GM23338 (cell line): Measurements from ENCODE around the gene GHSR. TPM values are rescaled to one million over a fixed set of nuclear protein-coding genes. Genes with fewer than 3 reads are reported as not detected.

Experiments
- ATAC-seq: fragments of 200-7000 bp; cut with Tn5 transposase; 3 replicates; pipeline ENCODE4 v1.9.1; 2020
- DNase-seq: peaks from one replicate; pipeline ENCODE4 v3.0.0-alpha.2; 2015; ENCODE audit warnings: low spot score
- H2AFZ ChIP-seq: fragments of 200-600 bp; sonication (generic); 2 replicates; pipeline ENCODE4 v1.8.0; 2016; ENCODE audit warnings: antibody characterized with exemption, mild to moderate bottlenecking, moderate library complexity
- H3F3A ChIP-seq: fragments of 200-600 bp; sonication (generic); replicated peaks from 2 replicates; pipeline ENCODE4 v1.8.0; 2017; ENCODE audit warnings: antibody characterized with exemption, mixed run types, low read depth
- H3K27ac ChIP-seq: fragments of 200-600 bp; sonication (generic); 2 replicates; pipeline ENCODE4 v1.6.1; 2016; ENCODE audit warnings: low read depth
- H3K27me3 ChIP-seq: fragments of 200-600 bp; sonication (generic); 2 replicates; pipeline ENCODE4 v1.8.0; 2016; ENCODE audit warnings: mild to moderate bottlenecking, mixed run types, moderate library complexity; ENCODE audit not compliant: insufficient read depth
- H3K36me3 ChIP-seq: fragments of 200-600 bp; sonication (generic); 2 replicates; pipeline ENCODE4 v1.8.0; 2016; ENCODE audit warnings: mild to moderate bottlenecking; ENCODE audit not compliant: insufficient read depth
- H3K4me1 ChIP-seq: fragments of 200-600 bp; sonication (generic); 2 replicates; pipeline ENCODE4 v1.8.0; 2016; ENCODE audit warnings: mild to moderate bottlenecking, moderate library complexity; ENCODE audit not compliant: insufficient read depth
- H3K4me2 ChIP-seq: fragments of 200-600 bp; sonication (generic); 2 replicates; pipeline ENCODE4 v1.7.1; 2017; ENCODE audit warnings: mixed run types
- H3K4me3 ChIP-seq: fragments of 200-600 bp; sonication (generic); 2 replicates; pipeline ENCODE4 v1.6.1; 2016; ENCODE audit warnings: mixed run types
- H3K79me2 ChIP-seq: fragments of 200-600 bp; sonication (generic); replicated peaks from 2 replicates; pipeline ENCODE4 v1.8.0; 2017; ENCODE audit warnings: mild to moderate bottlenecking; ENCODE audit not compliant: insufficient read depth
- H3K9me2 ChIP-seq: fragments of 200-600 bp; sonication (generic); 2 replicates; pipeline ENCODE4 v1.8.0; 2017; ENCODE audit not compliant: insufficient read depth
- H4K20me1 ChIP-seq: fragments of 200-600 bp; sonication (generic); replicated peaks from 2 replicates; pipeline ENCODE4 v1.8.0; 2017; ENCODE audit warnings: mild to moderate bottlenecking; ENCODE audit not compliant: insufficient read depth
- H3K27ac Mint-ChIP-seq: 2 replicates; pipeline ENCODE4 v1.8.0; 2020; ENCODE audit warnings: inconsistent platforms, mild to moderate bottlenecking, moderate library complexity, mixed read lengths
- H3K27me3 Mint-ChIP-seq: 3 replicates; pipeline ENCODE4 v1.8.0; 2022; ENCODE audit warnings: low read depth, mild to moderate bottlenecking, moderate library complexity, mixed read lengths, inconsistent platforms; ENCODE audit not compliant: insufficient read depth, poor library complexity
- H3K36me3 Mint-ChIP-seq: 3 replicates; pipeline ENCODE4 v1.8.0; 2021; ENCODE audit warnings: low read depth, mild to moderate bottlenecking, inconsistent platforms, moderate library complexity, mixed read lengths
- H3K4me1 Mint-ChIP-seq: 3 replicates; pipeline ENCODE4 v1.8.0; 2020; ENCODE audit warnings: mild to moderate bottlenecking, inconsistent platforms, mixed read lengths
- H3K4me3 Mint-ChIP-seq: 3 replicates; pipeline ENCODE4 v1.8.0; 2021; ENCODE audit warnings: moderate library complexity, mild to moderate bottlenecking, inconsistent platforms, mixed read lengths
- H3K9me3 Mint-ChIP-seq: 3 replicates; pipeline ENCODE4 v1.8.0; 2020; ENCODE audit warnings: moderate library complexity, mild to moderate bottlenecking, inconsistent platforms, mixed read lengths
- CREB1 ChIP-seq: fragments of 250-450 bp; sonication (Bioruptor Pico); IDR thresholded peaks from 2 replicates; pipeline ENCODE4 v1.5.0; 2020; ENCODE audit warnings: low read depth, mild to moderate bottlenecking, moderate library complexity
- CTCF ChIP-seq, 2 experiments: fragments of 200-600 bp in 1 of 2; sonication (generic) in 1 of 2; conservative IDR thresholded peaks; 2 replicates each; pipeline versions ENCODE4 v1.5.1 to v1.6.1; 2016 to 2017; ENCODE audit warnings: antibody characterized with exemption in 2 of 2, low read depth in 2 of 2, mild to moderate bottlenecking in 2 of 2, moderate library complexity in 1 of 2
- ETS1 ChIP-seq: IDR thresholded peaks from 2 replicates; pipeline ENCODE4 v1.6.1; 2016; ENCODE audit warnings: antibody characterized with exemption
- JUNB ChIP-seq: IDR thresholded peaks from one replicate; pipeline ENCODE4 v1.6.1; 2016; ENCODE audit warnings: antibody characterized with exemption; ENCODE audit not compliant: unreplicated experiment
- NANOG ChIP-seq: IDR thresholded peaks from 2 replicates; pipeline ENCODE4 v1.6.1; 2016; ENCODE audit warnings: antibody characterized with exemption, borderline replicate concordance
- POLR2AphosphoS5 ChIP-seq: IDR thresholded peaks from 2 replicates; pipeline ENCODE4 v1.6.1; 2016; ENCODE audit warnings: antibody characterized with exemption, low read depth
- REST ChIP-seq: IDR thresholded peaks from one replicate; pipeline ENCODE4 v1.6.1; 2018; ENCODE audit warnings: antibody characterized with exemption; ENCODE audit not compliant: unreplicated experiment
- ZNF331 ChIP-seq: fragments of 250-450 bp; sonication (Bioruptor Pico); IDR thresholded peaks from 2 replicates; pipeline ENCODE4 v1.5.0; 2020; ENCODE audit warnings: low read depth, mild to moderate bottlenecking, moderate library complexity
- ZNF462 ChIP-seq: fragments of 250-450 bp; sonication (Bioruptor Pico); IDR thresholded peaks from 2 replicates; pipeline ENCODE4 v1.5.0; 2020; ENCODE audit warnings: mild to moderate bottlenecking, moderate library complexity
- polyA plus RNA-seq: library from polyadenylated mRNA; unstranded; fragments of >200 nt; fragmentation: Nextera tagmentation; extraction: Ambion mirVana; gene quantifications from 2 replicates; pipeline ENCODE4 v1.2.1, GENCODE V29; 2016
- total RNA-seq: library from RNA; depleted of rRNA; stranded (reverse); fragments of >200 nt; shearing (Covaris generic); gene quantifications from 2 replicates; pipeline ENCODE4 v1.2.3, GENCODE V29; 2014

The GHSR gene
- total and polyA plus RNA-seq, 2 experiments from 2014 or later: not detected

GRCh38 chr3:172454180-172454579 is 5.9 kb upstream of the GHSR start:
- Histone ChIP-seq H3K36me3 (no peaks in the 10 kb centered on the region), H3K27me3 (peaks cover 26% of the 10 kb centered on the region), H2AFZ (no peak overlapping the region), H3K9me2 (no peaks in the 10 kb centered on the region; the same call in 1 of the 2 replicates), H3K4me2 (no peak overlapping the region), H3F3A (no peaks in the 10 kb centered on the region), H3K79me2 (no peaks in the 10 kb centered on the region), H3K4me1 (peaks cover 6% of the 10 kb centered on the region), H4K20me1 (no peaks in the 10 kb centered on the region), H3K27ac (no peak overlapping the region), H3K4me3 (no peak overlapping the region)
- Mint-ChIP-seq H3K9me3 (no peaks in the 10 kb centered on the region), H3K36me3 (no peaks in the 10 kb centered on the region), H3K27me3 (peaks cover 17% of the 10 kb centered on the region), H3K27ac (no peak overlapping the region), H3K4me3 (no peak overlapping the region), H3K4me1 (peaks cover 6% of the 10 kb centered on the region)
- DNase-seq: no peak
- TF ChIP-seq ZNF331 (CRISPR knock-in tag): no peak
- TF ChIP-seq NANOG: no peak
- TF ChIP-seq REST: no peak
- TF ChIP-seq ETS1: no peak
- TF ChIP-seq JUNB: no peak
- TF ChIP-seq POLR2AphosphoS5: no peak
- TF ChIP-seq CREB1 (CRISPR knock-in tag): no peak
- TF ChIP-seq ZNF462: no peak
- no peak for TF ChIP-seq CTCF (conservative IDR thresholded peaks at IDR 0.05; ENCODE audit: low read depth in 2 of 2)
- ATAC-seq: no peak
